ENCODE measurements around the gene ITGA1. TPM values are rescaled to one million over a fixed set of nuclear protein-coding genes. Genes with fewer than 3 reads are reported as not detected.

The ITGA1 gene
- polyA plus RNA-seq, 6 donors from 2014 or later, result not detected

- DNase-seq (no peak), ATAC-seq (ENCODE audit: low read depth in 2 of 2) (no peak)
- H3K4me1 Mint-ChIP-seq, result peaks cover 0 to 5% (median 5%) of the 10 kb centered on the region in 3 donors
- H3K9me3 Mint-ChIP-seq, result no peaks in the 10 kb centered on the region
- no peaks in the 10 kb centered on the region for H3K36me3 Mint-ChIP-seq
- H3K27ac Mint-ChIP-seq, result no peak overlapping the region
- no peak overlapping the region for H3K4me3 Mint-ChIP-seq
- H3K27me3 Mint-ChIP-seq, result peaks cover 20 to 36% (median 26%) of the 10 kb centered on the region in 3 donors
Observed at GRCh38 chr5:52779213-52779612, 8.5 kb upstream of the ITGA1 start.

- no peaks in the 10 kb centered on the region for H3K9me3 Mint-ChIP-seq
- no peaks in the 10 kb centered on the region for H3K36me3 Mint-ChIP-seq
- H3K27me3 Mint-ChIP-seq, result peaks cover 42 to 55% (median 49%) of the 10 kb centered on the region in 3 donors
- no peak overlapping the region for H3K27ac Mint-ChIP-seq
- H3K4me1 Mint-ChIP-seq, result peaks cover 14 to 17% (median 14%) of the 10 kb centered on the region in 3 donors
- DNase-seq (no peak), ATAC-seq (ENCODE audit: low read depth in 2 of 2) (no peak)
- H3K4me3 Mint-ChIP-seq, result no peak overlapping the region
Observed at GRCh38 chr5:52783226-52783959, 4.3 kb upstream of the ITGA1 start.

GRCh38 chr5:52784737-52785136 lies 3.0 kb upstream of the ITGA1 start:
- H3K4me3 Mint-ChIP-seq, result no peak overlapping the region
- no peaks in the 10 kb centered on the region for H3K36me3 Mint-ChIP-seq
- DNase-seq (no peak), ATAC-seq (ENCODE audit: low read depth in 2 of 2) (no peak)
- peaks cover 14 to 17% (median 14%) of the 10 kb centered on the region in 3 donors for H3K4me1 Mint-ChIP-seq
- H3K9me3 Mint-ChIP-seq, result no peaks in the 10 kb centered on the region
- peaks cover 49 to 64% (median 57%) of the 10 kb centered on the region in 3 donors for H3K27me3 Mint-ChIP-seq
- no peak overlapping the region for H3K27ac Mint-ChIP-seq

GRCh38 chr5:52786391-52786790 lies 1.3 kb upstream of the ITGA1 start:
- Mint-ChIP-seq H3K36me3 (no peaks in the 10 kb centered on the region), H3K4me3 (peak overlapping the region in 3 of 8 donors; percentile 12 to 82 (median 13)), H3K27me3 (peaks cover 57 to 71% (median 62%) of the 10 kb centered on the region in 3 donors), H3K27ac (no peak overlapping the region), H3K4me1 (peaks cover 14 to 17% (median 14%) of the 10 kb centered on the region in 3 donors), H3K9me3 (no peaks in the 10 kb centered on the region)
- DNase-seq (no peak), ATAC-seq (ENCODE audit: low read depth in 2 of 2) (no peak)

DNA sequence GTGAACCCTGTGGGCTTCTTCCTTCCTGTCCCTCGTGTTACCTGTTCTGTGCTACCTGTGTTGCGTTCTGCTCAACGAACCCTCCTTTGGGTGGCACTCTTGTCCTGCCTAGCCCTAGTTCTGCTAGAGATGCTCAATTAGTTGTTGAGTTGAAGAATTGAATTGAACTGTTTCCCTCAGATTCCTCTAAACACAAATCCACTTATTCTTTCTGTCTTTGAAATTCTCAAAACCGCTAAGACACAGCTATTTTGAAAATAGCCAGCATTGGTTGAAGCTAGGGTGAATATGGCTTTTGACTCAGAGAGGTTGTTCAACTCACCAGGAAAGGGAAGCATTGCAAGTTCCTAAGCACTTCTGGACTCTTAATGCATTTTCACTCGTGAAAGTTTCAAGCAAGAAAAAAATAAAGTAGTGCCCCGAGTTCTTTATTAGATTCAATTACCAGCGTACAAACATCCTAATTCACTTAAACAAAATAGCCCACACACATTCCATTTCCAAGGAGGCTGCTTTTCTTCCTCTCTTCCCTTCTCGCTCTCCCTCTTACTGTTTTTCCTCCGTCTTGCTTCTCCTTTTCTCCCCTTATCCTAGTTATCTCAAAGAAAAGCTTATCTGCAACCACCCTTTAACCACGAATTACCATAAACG lies 642 bp upstream of the ITGA1 start:
- Mint-ChIP-seq H3K27me3 (peaks cover 53 to 68% (median 55%) of the 10 kb centered on the region in 3 donors), H3K36me3 (no peaks in the 10 kb centered on the region), H3K27ac (peak overlapping the region in 1 of 6 donors; percentile 12), H3K9me3 (no peaks in the 10 kb centered on the region), H3K4me1 (peaks cover 14 to 17% (median 14%) of the 10 kb centered on the region in 3 donors), H3K4me3 (peak overlapping the region; percentile 82 to 92 (median 87))
- peak; percentile 21 for DNase-seq
- ATAC-seq (ENCODE audit: low read depth in 2 of 2), result peak; percentile 43 to 59

DNA sequence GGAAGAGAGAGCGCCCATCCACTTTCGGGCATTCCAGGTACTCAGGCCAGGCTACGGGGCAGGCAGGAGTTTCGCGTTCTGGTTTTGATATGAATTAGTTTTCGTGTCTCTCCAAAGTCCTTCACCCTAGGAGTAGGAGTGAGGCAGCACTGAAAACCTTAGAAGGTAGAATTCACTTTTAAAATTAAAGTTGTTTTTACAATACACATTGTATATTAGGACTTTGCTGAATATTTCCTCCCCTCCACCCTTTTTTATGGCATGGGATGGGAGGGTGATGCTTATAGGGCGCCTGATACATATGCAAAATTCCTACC lies 747 bp downstream of the ITGA1 start:
- Mint-ChIP-seq H3K4me1 (peaks cover 14 to 17% (median 14%) of the 10 kb centered on the region in 3 donors), H3K27me3 (peaks cover 49 to 68% (median 52%) of the 10 kb centered on the region in 3 donors), H3K36me3 (no peaks in the 10 kb centered on the region), H3K9me3 (no peaks in the 10 kb centered on the region), H3K27ac (no peak overlapping the region), H3K4me3 (peak overlapping the region; percentile 30 to 82 (median 59))
- ATAC-seq (ENCODE audit: low read depth in 2 of 2) (no peak), DNase-seq (no peak)

GRCh38 chr5:52789378-52789777 lies 1.7 kb downstream of the ITGA1 start:
- Mint-ChIP-seq H3K9me3 (no peaks in the 10 kb centered on the region), H3K4me3 (peak overlapping the region in 1 of 8 donors; percentile 82), H3K27me3 (peaks cover 47 to 63% (median 52%) of the 10 kb centered on the region in 3 donors), H3K4me1 (peaks cover 14 to 17% (median 14%) of the 10 kb centered on the region in 3 donors), H3K36me3 (no peaks in the 10 kb centered on the region), H3K27ac (no peak overlapping the region)
- no peak for ATAC-seq (ENCODE audit: low read depth in 2 of 2)
- no peak for DNase-seq

- DNase-seq, result no peak
Observed at GRCh38 chr5:52789851-52790250, 2.1 kb downstream of the ITGA1 start.

GRCh38 chr5:52791366-52791765 lies 3.6 kb downstream of the ITGA1 start:
- Mint-ChIP-seq H3K27ac (no peak overlapping the region), H3K4me3 (no peak overlapping the region), H3K27me3 (peaks cover 39 to 52% (median 39%) of the 10 kb centered on the region in 3 donors), H3K9me3 (no peaks in the 10 kb centered on the region), H3K4me1 (peaks cover 14 to 15% (median 14%) of the 10 kb centered on the region in 3 donors), H3K36me3 (no peaks in the 10 kb centered on the region)
- ATAC-seq (ENCODE audit: low read depth in 2 of 2) (no peak), DNase-seq (no peak)

More at GRCh38 chr5:52789851-52790250, 2.1 kb downstream of the ITGA1 start:
- H3K36me3 Mint-ChIP-seq, result no peaks in the 10 kb centered on the region
- H3K4me3 Mint-ChIP-seq, result no peak overlapping the region
- H3K27me3 Mint-ChIP-seq, result peaks cover 47 to 60% (median 50%) of the 10 kb centered on the region in 3 donors
- H3K27ac Mint-ChIP-seq, result no peak overlapping the region
- H3K9me3 Mint-ChIP-seq, result no peaks in the 10 kb centered on the region
- ATAC-seq (ENCODE audit: low read depth in 2 of 2), result no peak
- peaks cover 14 to 17% (median 14%) of the 10 kb centered on the region in 3 donors for H3K4me1 Mint-ChIP-seq

DNA sequence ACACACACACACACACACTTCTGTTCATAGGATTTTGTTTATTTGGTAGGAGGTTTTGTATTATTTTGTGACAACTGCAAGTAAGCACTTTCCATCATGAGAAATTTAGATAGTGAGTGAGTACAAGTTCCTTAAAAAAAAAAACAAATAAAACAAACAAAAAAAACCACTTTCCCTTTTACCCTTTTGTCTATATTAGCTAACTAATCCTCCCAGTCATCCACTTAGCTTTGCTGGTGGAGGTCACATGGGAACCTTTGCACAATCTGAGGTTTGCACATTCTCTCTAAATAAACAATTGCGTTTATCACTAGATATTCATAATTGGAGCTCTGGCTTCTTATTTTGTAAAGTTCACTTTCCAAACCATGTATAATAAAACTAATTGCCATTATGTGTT lies 6.8 kb downstream of the ITGA1 start:
- peaks cover 12 to 18% (median 16%) of the 10 kb centered on the region in 3 donors for H3K4me1 Mint-ChIP-seq
- ATAC-seq (ENCODE audit: low read depth in 2 of 2), result no peak
- H3K4me3 Mint-ChIP-seq, result no peak overlapping the region
- no peak for DNase-seq
- peaks cover 12 to 26% (median 15%) of the 10 kb centered on the region in 3 donors for H3K27me3 Mint-ChIP-seq
- no peak overlapping the region for H3K27ac Mint-ChIP-seq
- no peaks in the 10 kb centered on the region for H3K9me3 Mint-ChIP-seq
- H3K36me3 Mint-ChIP-seq, result no peaks in the 10 kb centered on the region

- Mint-ChIP-seq H3K36me3 (no peaks in the 10 kb centered on the region), H3K4me3 (no peak overlapping the region), H3K27me3 (peaks cover 2 to 14% (median 3%) of the 10 kb centered on the region in 3 donors), H3K9me3 (no peaks in the 10 kb centered on the region), H3K27ac (no peak overlapping the region), H3K4me1 (peaks cover 21 to 33% (median 31%) of the 10 kb centered on the region in 3 donors)
- no peak for ATAC-seq (ENCODE audit: low read depth in 2 of 2)
- DNase-seq, result no peak
Observed at GRCh38 chr5:52796031-52796430, 8.3 kb downstream of the ITGA1 start.

- ATAC-seq (ENCODE audit: low read depth in 2 of 2), result no peak
- Mint-ChIP-seq H3K27me3 (peaks cover 0 to 12% (median 0%) of the 10 kb centered on the region in 3 donors), H3K27ac (no peak overlapping the region), H3K4me3 (peak overlapping the region in 1 of 8 donors; percentile 97), H3K36me3 (no peaks in the 10 kb centered on the region), H3K9me3 (no peaks in the 10 kb centered on the region), H3K4me1 (peaks cover 27 to 39% (median 37%) of the 10 kb centered on the region in 3 donors)
- DNase-seq, result no peak
Observed at GRCh38 chr5:52796516-52797103, 8.9 kb downstream of the ITGA1 start.

- ATAC-seq (ENCODE audit: low read depth in 2 of 2), result no peak
- Mint-ChIP-seq H3K27ac (peak overlapping the region; percentile 78 to 96 (median 91)), H3K36me3 (no peaks in the 10 kb centered on the region), H3K27me3 (no peaks in the 10 kb centered on the region), H3K4me3 (peak overlapping the region; percentile 91 to 99 (median 97)), H3K9me3 (no peaks in the 10 kb centered on the region), H3K4me1 (peaks cover 27 to 46% (median 40%) of the 10 kb centered on the region in 3 donors)
- peak; percentile 12 for DNase-seq
Observed at GRCh38 chr5:52798938-52799337, 11.2 kb downstream of the ITGA1 start.

Measured in naive B cell (primary cell).